K562 (cell line): ENCODE results near the gene DIAPH3.

Experiments
- CBX3 ChIP-seq, 2 experiments: IDR thresholded peaks; 1 replicate in 1 of 2; 2 replicates in 1 of 2; pipeline ENCODE4 v1.6.1; 2012; ENCODE audit warnings: inconsistent platforms in 2 of 2, low read length in 2 of 2, borderline replicate concordance in 1 of 2, control low read depth in 1 of 2
- CEBPB ChIP-seq: fragments of 450-650 bp; IDR thresholded peaks from 2 replicates; pipeline ENCODE4 v1.6.1; 2016; ENCODE audit warnings: missing genetic modification characterization, missing compliant biosample characterization
- MAFK ChIP-seq: IDR thresholded peaks from 2 replicates; pipeline ENCODE4 v1.6.1; 2011; ENCODE audit warnings: low read length, improper control_type of control experiment
- PRPF4 ChIP-seq: fragments of 200-400 bp; formaldehyde crosslinking; IDR thresholded peaks from one replicate; pipeline ENCODE4 v1.6.1; 2017; ENCODE audit warnings: low read length, low read depth, mild to moderate bottlenecking; ENCODE audit not compliant: insufficient read depth, poor library complexity, severe bottlenecking
- TF ChIP-seq, protein P1 (sequence below), 3 experiments: IDR thresholded peaks in 2 of 3; conservative IDR thresholded peaks in 1 of 3; 2 replicates each; pipeline ENCODE4 v1.5.1; 2011 to 2012; ENCODE audit warnings: low read length in 3 of 3, mild to moderate bottlenecking in 3 of 3, control low read depth in 2 of 3, improper control_type of control experiment in 1 of 3, inconsistent platforms in 1 of 3, low read depth in 1 of 3, mixed read lengths in 1 of 3, moderate library complexity in 1 of 3; ENCODE audit not compliant: insufficient read depth in 2 of 3

DNA sequence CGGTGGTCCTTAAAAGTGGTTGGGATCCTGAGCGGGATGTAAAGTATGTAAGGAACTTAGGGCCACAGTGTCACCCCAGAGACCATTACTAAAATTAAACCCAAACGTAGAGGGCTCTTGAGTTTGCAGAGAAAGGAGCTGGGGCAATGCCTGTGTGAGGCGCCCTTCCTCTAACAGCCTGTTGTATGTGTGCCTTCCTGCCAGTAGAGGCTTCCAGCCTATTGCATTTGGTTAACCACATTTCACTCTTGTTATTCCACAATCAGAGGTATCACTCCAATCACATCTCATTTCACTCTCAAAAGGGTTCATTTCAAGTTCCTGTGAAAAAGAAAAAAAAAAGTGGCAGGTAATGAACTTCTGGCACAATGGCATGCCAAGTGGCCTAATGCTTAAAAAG lies 29.4 kb downstream of the DIAPH3 start:
- TF ChIP-seq CEBPB (tag): no peak
- no peak for TF ChIP-seq MAFK
- TF ChIP-seq CBX3 (IDR thresholded peaks at IDR 0.05; ENCODE audit: borderline replicate concordance in 1 of 2, low read length in 2 of 2): no peak
- TF ChIP-seq, protein P1, sequence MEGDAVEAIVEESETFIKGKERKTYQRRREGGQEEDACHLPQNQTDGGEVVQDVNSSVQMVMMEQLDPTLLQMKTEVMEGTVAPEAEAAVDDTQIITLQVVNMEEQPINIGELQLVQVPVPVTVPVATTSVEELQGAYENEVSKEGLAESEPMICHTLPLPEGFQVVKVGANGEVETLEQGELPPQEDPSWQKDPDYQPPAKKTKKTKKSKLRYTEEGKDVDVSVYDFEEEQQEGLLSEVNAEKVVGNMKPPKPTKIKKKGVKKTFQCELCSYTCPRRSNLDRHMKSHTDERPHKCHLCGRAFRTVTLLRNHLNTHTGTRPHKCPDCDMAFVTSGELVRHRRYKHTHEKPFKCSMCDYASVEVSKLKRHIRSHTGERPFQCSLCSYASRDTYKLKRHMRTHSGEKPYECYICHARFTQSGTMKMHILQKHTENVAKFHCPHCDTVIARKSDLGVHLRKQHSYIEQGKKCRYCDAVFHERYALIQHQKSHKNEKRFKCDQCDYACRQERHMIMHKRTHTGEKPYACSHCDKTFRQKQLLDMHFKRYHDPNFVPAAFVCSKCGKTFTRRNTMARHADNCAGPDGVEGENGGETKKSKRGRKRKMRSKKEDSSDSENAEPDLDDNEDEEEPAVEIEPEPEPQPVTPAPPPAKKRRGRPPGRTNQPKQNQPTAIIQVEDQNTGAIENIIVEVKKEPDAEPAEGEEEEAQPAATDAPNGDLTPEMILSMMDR (IDR thresholded peaks at IDR 0.05 in 2 of 3, conservative IDR thresholded peaks at IDR 0.05 in 1 of 3; ENCODE audit: insufficient read depth in 2 of 3, low read depth in 1 of 3, low read length in 3 of 3): peak in 1 of 3 experiments; percentile 23; a peak in 1 of 6 replicates
- TF ChIP-seq PRPF4: no peak
